SK-N-SH (cell line): ENCODE data around the gene KLF7. TPM values are rescaled to one million over a fixed set of nuclear protein-coding genes. Genes with fewer than 3 reads are reported as not detected.

ENCODE experiments used
- CTCF ChIA-PET: fragments of 300-600, 350-600 bp; formaldehyde crosslinking; extraction: SDS; loops from one replicate; lab custom pipeline; 2021; lab: Yijun Ruan, JAX
- POLR2A ChIA-PET: fragments of 350-600 bp; sonication (Branson Sonifier 250); formaldehyde crosslinking; extraction: SDS; loops from one replicate; lab custom pipeline; 2020; ENCODE audit warnings: antibody characterized with exemption, inconsistent platforms; lab: Yijun Ruan, JAX
- DNase-seq: peaks from one replicate; pipeline ENCODE4 v3.0.0; 2012
- H2AFZ ChIP-seq: fragments of 200-600 bp; sonication (generic); 2 replicates; pipeline ENCODE4 v1.8.1; 2016; ENCODE audit warnings: antibody characterized with exemption, mild to moderate bottlenecking, low read depth
- H3F3A ChIP-seq: fragments of 200-600 bp; sonication (generic); replicated peaks from 2 replicates; pipeline ENCODE3; 2016; ENCODE audit warnings: antibody characterized with exemption, mild to moderate bottlenecking; ENCODE audit not compliant: insufficient read depth
- H3K27ac ChIP-seq, 2 experiments: fragments of 200-500 bp in 1 of 2; fragments of 200-600 bp in 1 of 2; sonication (Bioruptor generic) in 1 of 2; sonication (generic), shearing (Covaris generic) in 1 of 2; 2 replicates each; pipeline versions ENCODE4 v1.5.1 to v1.6.1; 2014 to 2016; ENCODE audit warnings: low read depth in 2 of 2, inconsistent platforms in 1 of 2, low read length in 1 of 2, mild to moderate bottlenecking in 1 of 2, mixed read lengths in 1 of 2
- H3K27me3 ChIP-seq: fragments of 200-600 bp; sonication (generic), shearing (Covaris generic); 2 replicates; pipeline ENCODE4 v1.6.1; 2016; ENCODE audit warnings: mixed run types; ENCODE audit not compliant: insufficient read depth
- H3K36me3 ChIP-seq, 2 experiments: fragments of 200-500 bp in 1 of 2; fragments of 200-600 bp in 1 of 2; sonication (Bioruptor generic) in 1 of 2; sonication (generic) in 1 of 2; replicated peaks in 1 of 2; 2 replicates each; pipeline versions ENCODE3 to v1.5.1; 2014 to 2016; ENCODE audit warnings: low read length in 1 of 2, mild to moderate bottlenecking in 1 of 2; ENCODE audit not compliant: insufficient read depth in 2 of 2, control insufficient read depth in 1 of 2
- H3K4me1 ChIP-seq, 2 experiments: fragments of 200-500 bp in 1 of 2; fragments of 200-600 bp in 1 of 2; sonication (Bioruptor generic) in 1 of 2; sonication (generic), shearing (Covaris generic) in 1 of 2; 2 replicates each; pipeline versions ENCODE4 v1.5.1 to v1.6.1; 2014 to 2016; ENCODE audit warnings: low read depth in 1 of 2, low read length in 1 of 2, mixed run types in 1 of 2; ENCODE audit not compliant: insufficient read depth in 2 of 2, control insufficient read depth in 1 of 2
- H3K4me2 ChIP-seq: fragments of 200-600 bp; sonication (generic), shearing (Covaris generic); 2 replicates; pipeline ENCODE4 v1.6.1; 2017; ENCODE audit warnings: mixed run types
- H3K4me3 ChIP-seq, 2 experiments: fragments of 200-500 bp in 1 of 2; fragments of 200-600 bp in 1 of 2; sonication (Bioruptor generic) in 1 of 2; sonication (generic), shearing (Covaris generic) in 1 of 2; 2 replicates each; pipeline versions ENCODE4 v1.5.1 to v1.8.1; 2014 to 2016; ENCODE audit warnings: low read depth in 2 of 2, inconsistent platforms in 1 of 2, low read length in 1 of 2, mild to moderate bottlenecking in 1 of 2, mixed read lengths in 1 of 2, moderate library complexity in 1 of 2
- H3K79me2 ChIP-seq: fragments of 200-600 bp; sonication (generic); 2 replicates; pipeline ENCODE4 v1.8.1; 2017; ENCODE audit warnings: mild to moderate bottlenecking; ENCODE audit not compliant: insufficient read depth
- H3K9ac ChIP-seq: fragments of 200-600 bp; sonication (generic); 2 replicates; pipeline ENCODE4 v1.6.1; 2017; ENCODE audit warnings: mixed run types
- H3K9me2 ChIP-seq: fragments of 200-600 bp; sonication (generic); 2 replicates; pipeline ENCODE4 v1.6.1; 2017; ENCODE audit warnings: mixed run types
- H3K9me3 ChIP-seq: fragments of 200-600 bp; sonication (generic); 2 replicates; pipeline ENCODE4 v1.6.1; 2017; ENCODE audit warnings: mixed run types, mild to moderate bottlenecking, moderate library complexity
- H4K20me1 ChIP-seq: fragments of 200-600 bp; sonication (generic); 2 replicates; pipeline ENCODE4 v1.6.1; 2017; ENCODE audit warnings: mild to moderate bottlenecking, mixed run types; ENCODE audit not compliant: insufficient read depth
- CHD2 ChIP-seq: fragments of 150-350 bp; IDR thresholded peaks from 2 replicates; pipeline ENCODE4 v1.6.1; 2018; ENCODE audit warnings: low read length; ENCODE audit not compliant: partially characterized antibody
- FOSL2 ChIP-seq: IDR thresholded peaks from 2 replicates; pipeline ENCODE4 v1.4.0; 2012; ENCODE audit warnings: low read depth, mild to moderate bottlenecking, moderate library complexity, borderline replicate concordance
- FOXM1 ChIP-seq: IDR thresholded peaks from 2 replicates; pipeline ENCODE4 v1.4.0; 2012; ENCODE audit warnings: low read depth, mild to moderate bottlenecking
- GABPA ChIP-seq: IDR thresholded peaks from 2 replicates; pipeline ENCODE4 v1.4.0; 2012; ENCODE audit warnings: low read depth, mild to moderate bottlenecking
- GATA2 ChIP-seq: sonication (generic); formaldehyde crosslinking; IDR thresholded peaks from 2 replicates; pipeline ENCODE4 v1.5.0; 2020; ENCODE audit warnings: mild to moderate bottlenecking, missing genetic modification reagents
- IRF3 ChIP-seq: fragments of 150-350 bp; IDR thresholded peaks from 2 replicates; pipeline ENCODE4 v1.6.1; 2016; ENCODE audit warnings: mild to moderate bottlenecking, low read depth, low read length
- JUND ChIP-seq: IDR thresholded peaks from 2 replicates; pipeline ENCODE4 v1.4.0; 2012
- NFIC ChIP-seq: IDR thresholded peaks from 2 replicates; pipeline ENCODE4 v1.4.0; 2012; ENCODE audit warnings: borderline replicate concordance
- NRF1 ChIP-seq: IDR thresholded peaks from 2 replicates; pipeline ENCODE4 v1.6.1; 2012; ENCODE audit warnings: low read depth, mild to moderate bottlenecking, low read length
- PBX3 ChIP-seq: IDR thresholded peaks from 2 replicates; pipeline ENCODE4; 2012
- RCOR1 ChIP-seq: fragments of 150-350 bp; IDR thresholded peaks from 2 replicates; pipeline ENCODE4 v1.6.1; 2017; ENCODE audit warnings: antibody characterized with exemption, low read length
- RXRA ChIP-seq: IDR thresholded peaks from 2 replicates; pipeline ENCODE4 v1.4.0; 2012; ENCODE audit warnings: low read depth, mild to moderate bottlenecking, borderline replicate concordance
- TAF1 ChIP-seq: IDR thresholded peaks from 2 replicates; pipeline ENCODE4 v1.6.1; 2012; ENCODE audit warnings: low read depth, mild to moderate bottlenecking, low read length, moderate library complexity, borderline replicate concordance
- TEAD4 ChIP-seq: IDR thresholded peaks from 2 replicates; pipeline ENCODE4 v1.4.0; 2012; ENCODE audit warnings: mild to moderate bottlenecking, borderline replicate concordance; ENCODE audit not compliant: insufficient read depth
- USF1 ChIP-seq: IDR thresholded peaks from 2 replicates; pipeline ENCODE4 v1.4.0; 2012; ENCODE audit warnings: low read depth, borderline replicate concordance
- WGBS: methylation state at CpG from one replicate; pipeline ENCODE4 v1.1.6; 2017; ENCODE audit warnings: low lambda C conversion rate; 5-methylcytosine and 5-hydroxymethylcytosine counted together
- polyA plus RNA-seq, 3 experiments: library from polyadenylated mRNA; depleted of rRNA; stranded (reverse); fragments of >200 nt; gene quantifications; 2 replicates each; pipeline ENCODE4 v1.2.3, GENCODE V29; 2012

KLF7 gene
- polyA plus RNA-seq, 1 of the 3 experiments (the other 2 are of a cell fraction), result 7.5 TPM

GRCh38 chr2:207176247-207176646 is 10.5 kb upstream of the KLF7 start:
- no peak for TF ChIP-seq GABPA
- no peak for TF ChIP-seq IRF3
- no peak for TF ChIP-seq PBX3
- no peak for TF ChIP-seq CHD2
- TF ChIP-seq NRF1, result no peak
- no peak for TF ChIP-seq RXRA
- TF ChIP-seq USF1, result no peak
- TF ChIP-seq FOSL2, result no peak
- TF ChIP-seq GATA2 (CRISPR knock-in tag), result no peak
- TF ChIP-seq FOXM1, result no peak
- Histone ChIP-seq H3K9ac (no peak overlapping the region), H4K20me1 (no peaks in the 10 kb centered on the region), H3K79me2 (no peaks in the 10 kb centered on the region), H3K27ac (no peak overlapping the region), H3K4me1 (peaks cover 0 to 9% of the 10 kb centered on the region in 2 experiments; a peak in 2 of 4 replicates), H3K4me3 (no peak overlapping the region), H3K36me3 (no peaks in the 10 kb centered on the region), H3K27me3 (no peaks in the 10 kb centered on the region), H3K4me2 (no peak overlapping the region), H3F3A (peaks cover 6% of the 10 kb centered on the region), H2AFZ (no peak overlapping the region), H3K9me3 (no peaks in the 10 kb centered on the region), H3K9me2 (no peaks in the 10 kb centered on the region)
- DNase-seq, result no peak
- ChIA-PET POLR2A (no interaction called here), CTCF (interaction anchor here (0.7 kb wide), 1 partner anchor 357 kb away, joined by 3 read pairs; no protein-coding TSS in a partner anchor)

GRCh38 chr2:207173641-207174040 is 7.9 kb upstream of the KLF7 start:
- peaks cover 3% of the 10 kb centered on the region for H3F3A ChIP-seq
- H3K79me2 ChIP-seq, result no peaks in the 10 kb centered on the region
- DNase-seq, result no peak
- TF ChIP-seq JUND, result no peak
- TF ChIP-seq RXRA, result no peak
- no peak for TF ChIP-seq RCOR1
- TF ChIP-seq TAF1, result no peak
- no peak for TF ChIP-seq NFIC
- TF ChIP-seq GABPA, result no peak
- no peak for TF ChIP-seq PBX3
- no peak for TF ChIP-seq IRF3
- no peak for TF ChIP-seq TEAD4
- TF ChIP-seq FOXM1, result no peak
- TF ChIP-seq, all 33 proteins: peak for 0
- no peak overlapping the region for H3K27ac ChIP-seq
- 100% methylated on average over 1 of the region's 1 CpG for WGBS
- H3K9me2 ChIP-seq, result no peaks in the 10 kb centered on the region
- H3K4me2 ChIP-seq, result no peak overlapping the region
- H4K20me1 ChIP-seq, result no peaks in the 10 kb centered on the region
- CTCF ChIA-PET, result interaction anchor here (1.7 kb wide), 1 partner anchor 373 kb away, joined by 5 read pairs; no protein-coding TSS in a partner anchor
- no peaks in the 10 kb centered on the region for H3K9me3 ChIP-seq
- no peak overlapping the region for H2AFZ ChIP-seq
- no peak overlapping the region for H3K4me3 ChIP-seq
- POLR2A ChIA-PET, result no interaction called here
- H3K36me3 ChIP-seq, result no peaks in the 10 kb centered on the region
- H3K27me3 ChIP-seq, result no peaks in the 10 kb centered on the region
- no peaks in the 10 kb centered on the region for H3K4me1 ChIP-seq
- H3K9ac ChIP-seq, result no peak overlapping the region
